GM19372 (cell line): Measurements from ENCODE around the gene NAA60.
"Not testable (repeated sequence)": the region's sequence is repeated elsewhere in the genome, so short reads cannot be mapped to it uniquely, and the experiment has no call there.

Experiments
- ATAC-seq: cut with Tn5 transposase; IDR thresholded peaks from one replicate; pipeline ENCODE4 v1.9.1; 2021; ENCODE audit warnings: mild to moderate bottlenecking, low read depth, moderate library complexity; ENCODE audit not compliant: unreplicated experiment

Gene NAA60

DNA sequence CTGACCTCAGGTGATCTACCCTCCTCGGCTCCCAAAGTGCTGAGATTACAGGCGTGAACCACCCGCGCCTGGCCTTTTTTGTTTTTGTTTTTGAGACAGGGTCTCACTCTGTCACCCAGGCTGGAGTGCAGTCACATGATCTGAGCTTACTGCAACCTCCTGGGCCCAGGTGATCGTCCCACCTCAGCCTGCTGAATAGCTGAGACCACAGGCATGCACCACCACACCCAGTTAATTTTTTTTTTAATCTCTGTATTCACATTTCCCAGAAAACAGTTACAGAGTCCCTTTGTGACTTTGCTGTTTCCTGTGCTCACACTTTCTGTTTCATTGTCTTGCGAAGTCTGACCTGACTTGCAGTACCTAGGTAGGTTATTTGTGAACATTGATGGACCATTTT, 60.0 kb downstream of the NAA60 start:
- ATAC-seq = no peak

DNA sequence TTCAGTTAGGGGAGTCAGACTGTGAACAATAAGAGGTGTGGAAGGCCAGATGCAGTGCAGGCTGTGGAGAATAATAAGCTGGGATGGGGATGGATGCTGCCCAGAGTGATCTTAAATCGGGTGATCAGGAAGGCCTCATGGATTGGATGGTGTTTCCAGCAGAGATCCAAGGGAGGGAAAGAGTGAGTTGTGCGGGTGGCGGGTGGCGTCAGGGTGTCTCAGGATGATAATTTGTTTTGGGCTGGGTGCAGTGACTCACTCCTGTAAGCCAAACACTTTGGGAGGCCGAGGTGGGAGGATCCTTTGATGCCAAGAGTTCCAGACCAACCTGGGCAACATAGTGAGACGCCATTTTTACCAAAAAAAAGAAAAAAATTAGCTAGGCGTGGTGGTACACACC, 65.3 kb downstream of the NAA60 start:
- no peak for ATAC-seq

GRCh38 chr16:3509470-3509928, 66.0 kb downstream of the NAA60 start:
- ATAC-seq = no peak

DNA sequence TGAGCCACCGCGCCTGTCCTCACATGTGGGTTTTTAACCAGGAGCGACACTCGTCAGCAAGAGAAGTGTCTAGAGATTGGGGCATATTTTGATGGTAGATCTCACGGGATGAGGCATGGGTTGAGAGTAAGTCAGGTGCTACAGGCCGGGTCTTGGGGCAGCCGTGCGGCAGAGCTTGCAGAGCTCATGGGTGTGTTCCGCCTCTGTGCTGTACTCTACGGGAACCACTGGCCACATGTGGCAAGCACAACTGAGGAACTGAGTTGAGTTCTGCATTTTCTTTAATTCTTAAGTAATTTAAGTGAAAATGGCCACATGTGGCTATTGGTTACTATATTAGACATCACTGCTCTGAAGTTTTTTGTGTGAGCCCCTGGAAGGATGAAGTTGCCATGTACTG, 66.9 kb downstream of the NAA60 start:
- ATAC-seq = no peak

- no peak for ATAC-seq
Observed at GRCh38 chr16:3511286-3512180, 68.1 kb downstream of the NAA60 start.

DNA sequence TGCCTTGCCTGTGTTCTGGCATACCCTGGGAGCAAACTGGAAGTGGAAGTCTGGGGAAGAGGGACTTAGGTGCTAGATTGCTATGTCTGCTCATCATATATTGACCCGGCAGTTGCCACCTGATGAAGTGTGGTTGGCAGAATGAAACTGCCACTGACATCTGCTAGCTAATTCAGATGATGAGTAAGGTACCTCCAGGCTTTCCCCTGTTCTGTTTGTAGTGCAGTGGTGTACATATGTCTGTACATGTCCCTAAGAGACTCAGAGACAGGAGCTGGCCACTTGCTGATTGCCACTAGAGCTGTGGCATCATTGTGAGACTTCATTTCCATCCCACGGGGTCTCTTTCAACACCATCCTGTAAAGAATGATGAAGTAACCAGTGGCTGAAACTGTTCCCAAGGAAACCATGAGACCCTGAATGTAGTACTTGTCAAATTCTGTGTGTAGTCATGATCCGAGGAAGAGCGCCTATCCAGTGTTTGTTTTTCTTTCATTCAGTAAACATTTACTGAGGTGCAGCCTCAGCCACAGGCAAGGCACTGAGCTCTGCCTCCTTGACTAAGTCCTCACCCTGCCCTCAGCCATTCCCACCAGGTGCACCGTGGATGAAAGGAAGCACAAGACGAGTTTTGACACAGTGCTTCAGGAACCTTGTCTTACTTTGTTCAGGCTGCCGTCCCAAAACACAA, 70.6 kb downstream of the NAA60 start:
- ATAC-seq = no peak

DNA sequence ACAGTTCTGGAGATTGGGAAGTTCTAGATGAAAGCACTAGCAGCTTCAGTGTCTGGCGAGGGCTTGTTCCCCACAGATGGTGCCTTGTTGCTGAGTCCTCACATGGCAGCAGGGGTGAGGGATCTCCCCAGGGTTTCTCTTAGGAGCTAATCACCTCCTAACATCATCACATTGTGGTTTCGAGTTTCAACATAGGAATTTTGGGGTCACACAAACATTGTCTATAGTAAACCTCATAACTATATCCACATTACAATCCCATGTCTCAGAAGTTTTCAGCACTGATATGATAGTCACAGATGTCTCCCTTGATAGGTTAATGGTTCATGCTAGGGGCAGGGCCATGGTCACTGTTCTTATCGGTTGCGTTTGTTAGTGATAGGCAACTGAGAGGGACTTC, 71.1 kb downstream of the NAA60 start:
- ATAC-seq = no peak

DNA sequence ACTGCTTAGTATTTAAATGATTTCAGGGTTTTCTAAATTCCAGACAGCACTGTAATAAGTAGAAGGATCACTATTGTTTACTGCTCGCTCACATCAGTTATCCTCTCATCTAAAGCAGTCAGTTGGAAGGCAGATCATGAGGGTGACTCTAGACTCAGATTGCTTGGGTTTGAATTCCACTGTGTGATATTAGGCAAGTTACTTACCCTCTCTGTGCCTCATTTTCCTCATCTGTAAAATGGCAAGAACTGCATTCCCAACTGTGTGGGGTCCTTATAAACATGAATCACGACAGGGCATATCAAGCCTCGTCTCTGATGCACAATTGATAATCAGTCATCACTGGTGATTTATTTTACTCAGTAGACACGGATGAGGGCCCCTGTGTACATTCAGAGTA, 72.4 kb downstream of the NAA60 start:
- ATAC-seq = no peak

- no peak for ATAC-seq
Observed at GRCh38 chr16:3518292-3518985, 75.0 kb downstream of the NAA60 start.

DNA sequence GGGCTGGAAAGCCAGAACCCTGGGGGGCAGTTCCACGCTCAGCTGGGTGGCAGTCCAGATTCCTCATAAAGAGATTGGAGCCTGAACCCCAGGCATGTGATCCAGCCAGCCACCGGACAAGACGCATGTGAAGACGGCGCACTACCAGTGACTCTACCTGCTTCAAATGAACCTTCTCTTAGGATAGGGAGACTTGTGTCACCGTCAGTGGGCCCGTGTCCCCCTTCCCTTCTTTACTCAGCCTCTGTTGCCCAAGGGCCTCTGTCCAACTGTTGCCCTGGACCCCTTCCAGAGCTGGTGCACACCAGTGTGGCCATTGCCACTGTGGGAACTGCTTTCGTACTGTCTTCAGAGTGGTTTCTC, 75.5 kb downstream of the NAA60 start:
- ATAC-seq = no peak

DNA sequence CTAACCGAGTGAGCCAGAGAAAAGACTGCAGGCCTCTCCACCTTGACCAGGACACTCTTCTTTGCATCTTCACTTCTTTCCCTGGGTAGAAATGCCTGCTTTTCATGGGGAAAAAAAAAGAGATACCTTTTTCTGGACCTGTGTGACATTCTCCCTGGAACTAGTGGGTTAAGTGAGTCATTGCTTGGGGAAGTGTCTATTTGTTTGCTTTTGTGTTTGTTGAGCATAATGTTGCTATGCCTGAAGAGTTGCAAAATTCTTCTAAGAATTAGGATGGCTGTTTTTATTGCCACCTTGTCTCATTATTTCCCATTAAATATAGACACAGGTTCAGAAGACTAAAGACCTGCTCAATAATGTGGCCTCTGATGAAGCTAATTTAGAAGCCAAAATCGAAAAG, 76.1 kb downstream of the NAA60 start:
- no peak for ATAC-seq

DNA sequence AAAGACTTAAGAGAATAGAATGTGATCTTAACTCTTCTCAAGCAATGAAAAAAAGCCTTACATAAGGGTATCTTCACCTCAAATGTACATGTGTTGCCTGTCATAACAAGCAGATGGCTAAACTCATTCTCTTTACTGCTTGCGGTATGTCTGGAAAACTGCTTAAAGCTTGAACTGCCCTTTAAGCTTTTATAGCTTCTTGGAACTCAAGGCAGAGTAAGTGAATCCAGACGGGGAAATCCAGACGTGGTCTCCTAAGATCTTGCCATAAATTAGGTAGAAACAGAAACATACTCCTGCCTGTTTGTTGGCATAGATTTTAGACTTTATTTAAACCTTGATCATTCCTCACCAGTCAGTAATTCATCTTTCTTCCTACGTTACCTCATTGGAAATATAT, 76.9 kb downstream of the NAA60 start:
- no peak for ATAC-seq

GRCh38 chr16:3520841-3521240, 77.4 kb downstream of the NAA60 start:
- no peak for ATAC-seq

- ATAC-seq = no peak
Observed at GRCh38 chr16:3523281-3523680, 79.8 kb downstream of the NAA60 start.

DNA sequence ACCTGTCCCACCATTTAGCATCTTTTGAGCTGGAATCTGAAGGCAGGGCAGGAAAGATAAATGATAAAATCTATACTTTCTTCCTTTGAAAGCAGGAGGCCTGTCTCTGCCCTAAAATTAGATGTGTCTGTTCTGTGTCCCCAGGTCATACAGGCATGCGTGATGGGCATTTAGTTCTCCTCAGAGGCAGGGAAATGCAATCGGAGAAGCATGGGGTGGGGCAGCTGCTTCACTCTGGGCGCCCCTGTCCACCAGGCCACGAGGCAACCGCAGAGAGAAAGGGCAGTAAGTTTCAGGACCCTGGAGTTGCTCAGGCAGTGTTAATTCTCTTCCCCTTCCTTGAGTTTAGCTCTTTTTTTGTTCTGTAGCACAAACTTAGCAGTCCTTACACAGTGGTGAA, 82.5 kb downstream of the NAA60 start:
- no peak for ATAC-seq

DNA sequence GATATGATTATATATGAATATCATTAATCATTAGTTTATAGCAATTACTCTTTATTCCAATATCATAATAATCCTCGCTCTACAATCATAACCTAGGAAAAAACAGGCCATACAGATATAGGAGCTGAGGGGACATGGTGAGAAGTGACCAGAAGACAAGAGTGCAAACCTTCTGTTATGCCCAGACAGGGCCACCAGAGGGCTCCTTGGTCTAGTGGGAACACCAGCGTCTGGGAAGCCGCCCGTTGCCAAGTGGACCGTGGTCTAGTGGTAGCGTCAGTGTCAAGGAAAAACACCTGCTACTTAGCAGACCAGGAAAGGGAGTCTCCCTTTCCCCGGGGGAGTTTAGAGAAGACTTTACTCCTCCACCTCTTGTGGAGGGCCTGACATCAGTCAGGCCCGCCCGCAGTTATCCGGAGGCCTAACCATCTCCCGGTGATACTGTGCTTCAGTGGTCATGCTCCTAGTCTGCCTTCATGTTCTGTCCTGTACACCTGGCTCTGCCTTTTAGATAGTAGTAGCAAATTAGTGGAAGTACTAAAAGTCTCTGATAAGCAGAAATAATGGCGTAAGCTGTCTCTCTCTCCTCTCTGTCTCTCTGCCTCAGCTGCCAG, 83.8 kb downstream of the NAA60 start:
- ATAC-seq = not testable (repeated sequence)

GRCh38 chr16:3528406-3528805, 84.9 kb downstream of the NAA60 start:
- no peak for ATAC-seq

- ATAC-seq = no peak
Observed at GRCh38 chr16:3529175-3529574, 85.7 kb downstream of the NAA60 start.

DNA sequence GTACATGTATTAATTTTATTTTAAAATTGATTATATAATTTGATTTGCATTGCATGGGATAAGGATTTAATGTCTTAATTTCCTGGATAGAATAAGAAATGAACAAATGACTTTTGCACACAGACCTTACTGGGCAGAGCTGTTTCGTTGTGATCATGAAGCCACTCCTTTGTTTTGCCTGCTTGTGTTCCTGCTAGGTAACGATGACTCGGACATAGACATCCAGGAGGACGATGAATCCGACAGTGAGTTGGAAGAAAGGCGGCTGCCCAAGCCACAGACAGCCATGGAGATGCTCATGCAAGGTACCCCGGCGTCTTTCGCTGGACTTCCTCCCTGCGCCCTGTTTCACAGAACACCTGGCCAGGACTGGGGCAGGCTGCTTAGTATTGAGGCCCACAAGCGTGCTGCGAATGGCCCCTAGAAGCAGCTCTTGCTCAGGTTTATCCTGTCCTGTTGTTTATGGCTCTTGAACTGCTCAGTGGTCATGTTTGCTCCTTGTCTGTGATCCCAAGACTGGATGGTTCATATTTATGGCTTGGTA, 87.0 kb downstream of the NAA60 start:
- no peak for ATAC-seq

DNA sequence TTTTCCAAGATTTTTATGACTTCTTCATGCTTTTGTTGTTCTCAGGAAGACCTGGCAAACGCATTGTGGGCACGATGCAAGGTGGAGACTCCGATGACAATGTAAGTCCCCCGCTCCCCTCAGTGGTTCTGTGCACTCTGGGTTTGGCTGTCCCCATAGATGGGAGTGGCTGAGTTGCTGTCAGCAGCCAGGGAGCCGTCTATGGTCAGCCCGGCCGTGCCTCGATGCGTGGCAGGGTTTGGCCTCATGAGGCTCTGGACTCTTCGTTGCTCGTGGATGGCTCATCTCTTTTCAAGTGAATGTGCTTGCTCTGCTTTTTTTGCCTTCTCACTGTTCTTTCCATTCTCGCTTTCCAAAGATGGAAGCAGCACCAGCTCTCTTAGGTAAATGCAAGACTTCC, 89.3 kb downstream of the NAA60 start:
- no peak for ATAC-seq

DNA sequence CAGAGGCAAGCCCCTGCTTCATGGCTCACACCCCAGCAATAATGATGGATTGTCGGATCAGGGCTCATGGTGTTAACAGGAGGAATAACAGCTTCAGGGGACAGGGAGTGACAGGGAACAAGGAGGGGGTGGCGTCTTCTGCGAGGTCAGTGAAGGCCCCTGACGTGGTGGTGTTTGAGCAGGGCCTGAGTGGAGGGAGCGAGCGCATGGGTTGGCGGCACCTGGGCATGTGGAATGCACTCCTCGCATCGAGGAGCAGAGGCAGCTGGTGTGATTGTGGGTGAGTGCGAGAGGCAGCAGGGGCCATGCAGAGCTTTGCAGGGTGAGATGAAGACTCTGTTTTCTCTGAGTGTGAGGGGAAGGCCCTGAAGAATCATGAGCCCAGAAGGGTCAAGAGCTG, 90.6 kb downstream of the NAA60 start:
- ATAC-seq = no peak
